Natural killer cell (primary cell): Measurements from ENCODE around the gene VDAC1. TPM values are rescaled to one million over a fixed set of nuclear protein-coding genes. Genes with fewer than 3 reads are reported as not detected.
"Not testable (repeated sequence)": the region's sequence is repeated elsewhere in the genome, so short reads cannot be mapped to it uniquely, and the experiment has no call there.

ENCODE experiments used
- ATAC-seq, 3 donors: fragments of 150-1000 bp in 2 of 3; fragments of 200-7000 bp in 1 of 3; cut with Tn5 transposase; 1 replicate in 1 of 3; 2 replicates in 2 of 3; pipeline ENCODE4 v1.10.0; 2021; ENCODE audit warnings: mild to moderate bottlenecking in 2 of 3, moderate library complexity in 2 of 3
- DNase-seq, 2 donors: peaks; one replicate each; pipeline versions ENCODE4 v3.0.0 to v3.0.0-alpha.2; 2013 to 2021; ENCODE audit warnings: mixed read lengths in 1 of 2
- H3K27ac ChIP-seq: one replicate; pipeline ENCODE4 v1.5.1; 2013; ENCODE audit warnings: mild to moderate bottlenecking, low read length
- H3K27me3 ChIP-seq: one replicate; pipeline ENCODE4 v1.6.1; 2013; ENCODE audit warnings: low read length; ENCODE audit not compliant: control insufficient read depth, insufficient read depth
- H3K36me3 ChIP-seq: one replicate; pipeline ENCODE4 v1.6.1; 2013; ENCODE audit warnings: low read length; ENCODE audit not compliant: control insufficient read depth, insufficient read depth
- H3K4me1 ChIP-seq: one replicate; pipeline ENCODE4 v1.6.1; 2013; ENCODE audit warnings: low read length; ENCODE audit not compliant: control insufficient read depth, insufficient read depth
- H3K4me3 ChIP-seq: one replicate; pipeline ENCODE4 v1.5.1; 2013; ENCODE audit warnings: low read length
- H3K9me3 ChIP-seq: one replicate; pipeline ENCODE4 v1.6.1; 2013; ENCODE audit warnings: low read length; ENCODE audit not compliant: control insufficient read depth, insufficient read depth
- H3K27ac Mint-ChIP-seq, 2 donors: one replicate each; pipeline ENCODE4 v1.8.0; 2022; ENCODE audit warnings: mild to moderate bottlenecking in 2 of 2, mixed read lengths in 2 of 2, moderate library complexity in 1 of 2
- H3K27me3 Mint-ChIP-seq, 2 donors: one replicate each; pipeline ENCODE4 v1.8.0; 2022; ENCODE audit warnings: low read depth in 2 of 2, mixed read lengths in 2 of 2
- H3K36me3 Mint-ChIP-seq: one replicate; pipeline ENCODE4 v1.8.0; 2022; ENCODE audit warnings: mixed read lengths
- H3K4me1 Mint-ChIP-seq, 2 donors: one replicate each; pipeline ENCODE4 v1.8.0; 2022; ENCODE audit warnings: mixed read lengths in 2 of 2
- H3K4me3 Mint-ChIP-seq: one replicate; pipeline ENCODE4 v1.8.0; 2022; ENCODE audit warnings: mild to moderate bottlenecking, moderate library complexity, mixed read lengths
- H3K9me3 Mint-ChIP-seq, 2 donors: one replicate each; pipeline ENCODE4 v1.8.0; 2022; ENCODE audit warnings: mixed read lengths in 2 of 2
- CTCF ChIP-seq: fragments of 200-600 bp; IDR thresholded peaks from one replicate; pipeline ENCODE4 v1.8.0; 2022; ENCODE audit warnings: antibody characterized with exemption
- WGBS: methylation state at CpG from one replicate; pipeline ENCODE4 v1.1.7; 2013; ENCODE audit warnings: missing lambda C conversion rate; ENCODE audit not compliant: insufficient coverage; 5-methylcytosine and 5-hydroxymethylcytosine counted together
- intact Hi-C: fragments of 100-400 bp; cut with micrococcal nuclease; formaldehyde crosslinking; loops from one replicate; pipeline ENCODE4 v1.14.2; 2022
- total RNA-seq, 4 donors: library from RNA; stranded (reverse); fragments of 120-200 nt in 1 of 4; gene quantifications; one replicate each; pipeline versions ENCODE4 v1.2.3 to v1.2.4, GENCODE V29; 2013 to 2022

VDAC1 gene
- total RNA-seq, 3 donors from 2014 or later (not counting 1 experiment from before 2014, with no cell fraction given): 54.0 to 63.3 (median 60.2) TPM

GRCh38 chr5:133977858-133978257 lies 26.9 kb downstream of the VDAC1 start:
- no peak for TF ChIP-seq CTCF
- 68% methylated on average over 1 of the region's 1 CpG for WGBS
- peaks cover 42% of the 10 kb centered on the region for H3K36me3 ChIP-seq
- Mint-ChIP-seq H3K27me3 (no peaks in the 10 kb centered on the region), H3K4me1 (no peaks in the 10 kb centered on the region), H3K9me3 (no peaks in the 10 kb centered on the region), H3K4me3 (no peak overlapping the region), H3K27ac (no peak overlapping the region), H3K36me3 (no peaks in the 10 kb centered on the region)
- no peak overlapping the region for H3K4me3 ChIP-seq
- ATAC-seq (no peak), DNase-seq (no peak)
- H3K9me3 ChIP-seq: no peaks in the 10 kb centered on the region
- intact Hi-C loops: no loop called here
- H3K27me3 ChIP-seq: no peaks in the 10 kb centered on the region
- H3K4me1 ChIP-seq: no peaks in the 10 kb centered on the region
- H3K27ac ChIP-seq: no peak overlapping the region

GRCh38 chr5:133977161-133977787 lies 27.5 kb downstream of the VDAC1 start:
- Mint-ChIP-seq H3K9me3 (no peaks in the 10 kb centered on the region), H3K4me1 (no peaks in the 10 kb centered on the region), H3K36me3 (no peaks in the 10 kb centered on the region), H3K27me3 (no peaks in the 10 kb centered on the region), H3K4me3 (no peak overlapping the region), H3K27ac (no peak overlapping the region)
- H3K4me1 ChIP-seq: no peaks in the 10 kb centered on the region
- DNase-seq: no peak
- H3K36me3 ChIP-seq: peaks cover 43% of the 10 kb centered on the region
- intact Hi-C loops: no loop called here
- no peak overlapping the region for H3K27ac ChIP-seq
- ATAC-seq: no peak
- no peaks in the 10 kb centered on the region for H3K27me3 ChIP-seq
- H3K9me3 ChIP-seq: no peaks in the 10 kb centered on the region
- H3K4me3 ChIP-seq: no peak overlapping the region
- 85% methylated on average over 5 of the region's 5 CpGs for WGBS
- TF ChIP-seq CTCF: no peak

- H3K27ac Mint-ChIP-seq, DNase-seq, H3K27me3 Mint-ChIP-seq, H3K36me3 Mint-ChIP-seq, H3K4me3 ChIP-seq, intact Hi-C loops, ATAC-seq, H3K4me1 Mint-ChIP-seq, H3K27ac ChIP-seq, H3K4me1 ChIP-seq, H3K9me3 Mint-ChIP-seq, H3K4me3 Mint-ChIP-seq, H3K9me3 ChIP-seq, H3K27me3 ChIP-seq: not testable (repeated sequence)
- H3K36me3 ChIP-seq: peaks cover 41% of the 10 kb centered on the region
- 93% methylated on average over 16 of the region's 16 CpGs for WGBS
Measured at GRCh38 chr5:133975546-133975945, 29.2 kb downstream of the VDAC1 start.

- H3K36me3 Mint-ChIP-seq: no peaks in the 10 kb centered on the region
Measured at GRCh38 chr5:133974142-133974541, 30.6 kb downstream of the VDAC1 start.

More at GRCh38 chr5:133974142-133974541, 30.6 kb downstream of the VDAC1 start:
- no peak overlapping the region for H3K4me3 ChIP-seq
- H3K36me3 ChIP-seq: peaks cover 35% of the 10 kb centered on the region
- no peak for ATAC-seq
- H3K27ac ChIP-seq: no peak overlapping the region
- no peaks in the 10 kb centered on the region for H3K27me3 ChIP-seq
- Mint-ChIP-seq H3K4me3 (no peak overlapping the region), H3K27me3 (no peaks in the 10 kb centered on the region), H3K27ac (no peak overlapping the region), H3K4me1 (peaks cover 7 to 8% of the 10 kb centered on the region in 2 donors), H3K9me3 (no peaks in the 10 kb centered on the region)
- no peak for DNase-seq
- peaks cover 5% of the 10 kb centered on the region for H3K4me1 ChIP-seq
- no peaks in the 10 kb centered on the region for H3K9me3 ChIP-seq
- WGBS: 97% methylated on average over 5 of the region's 6 CpGs
- intact Hi-C loops: no loop called here
- no peak for TF ChIP-seq CTCF
